HG03139 (cell line): ENCODE data around the gene GDF10.

ENCODE experiments used
- ATAC-seq: cut with Tn5 transposase; IDR thresholded peaks from one replicate; pipeline ENCODE4 v1.9.1; 2021; ENCODE audit not compliant: unreplicated experiment

The GDF10 gene

GRCh38 chr10:47291682-47292081 is 8.3 kb upstream of the GDF10 start:
- no peak for ATAC-seq

GRCh38 chr10:47294057-47294456 is 5.9 kb upstream of the GDF10 start:
- ATAC-seq = no peak

- no peak for ATAC-seq
These were observed 5.5 kb upstream of the GDF10 start for GRCh38 chr10:47294501-47294900.

- ATAC-seq = no peak
These were observed 4.6 kb upstream of the GDF10 start for GRCh38 chr10:47295411-47295810.

GRCh38 chr10:47296156-47296894 is 3.7 kb upstream of the GDF10 start:
- ATAC-seq = no peak

GRCh38 chr10:47296941-47297340 is 3.1 kb upstream of the GDF10 start:
- no peak for ATAC-seq

GRCh38 chr10:47297866-47298540 is 2.0 kb upstream of the GDF10 start:
- no peak for ATAC-seq

- ATAC-seq = no peak
These were observed 1.3 kb upstream of the GDF10 start for GRCh38 chr10:47298715-47299114.

- ATAC-seq = no peak
These were observed 483 bp downstream of the GDF10 start for GRCh38 chr10:47300429-47300931.

- no peak for ATAC-seq
These were observed 1.8 kb downstream of the GDF10 start for GRCh38 chr10:47301833-47302232.

GRCh38 chr10:47303105-47303504 is 3.1 kb downstream of the GDF10 start:
- no peak for ATAC-seq

GRCh38 chr10:47303866-47304265 is 3.9 kb downstream of the GDF10 start:
- ATAC-seq = no peak

- no peak for ATAC-seq
These were observed 5.6 kb downstream of the GDF10 start for GRCh38 chr10:47305566-47305965.

GRCh38 chr10:47306387-47307210 is 6.6 kb downstream of the GDF10 start:
- ATAC-seq = no peak

GRCh38 chr10:47307381-47307780 is 7.4 kb downstream of the GDF10 start:
- no peak for ATAC-seq

- no peak for ATAC-seq
These were observed 8.8 kb downstream of the GDF10 start for GRCh38 chr10:47308775-47309174.

- ATAC-seq = no peak
These were observed 9.6 kb downstream of the GDF10 start for GRCh38 chr10:47309408-47310089.

GRCh38 chr10:47310090-47310505 is 10.1 kb downstream of the GDF10 start:
- no peak for ATAC-seq

GRCh38 chr10:47311193-47311931 is 11.4 kb downstream of the GDF10 start:
- no peak for ATAC-seq

GRCh38 chr10:47311932-47312662 is 12.1 kb downstream of the GDF10 start:
- ATAC-seq = no peak
